GM08714 (cell line): ENCODE data around the gene CLMP.
"Not testable (repeated sequence)": the region's sequence is repeated elsewhere in the genome, so short reads cannot be mapped to it uniquely, and the experiment has no call there.

Source experiments
- H3K4me3 ChIP-seq: fragments of 200-500 bp; sonication (Bioruptor generic); 2 replicates; pipeline ENCODE4 v1.5.1; 2014; ENCODE audit warnings: mild to moderate bottlenecking, low read length, inconsistent platforms
- ZNF274 ChIP-seq: IDR thresholded peaks from 2 replicates; pipeline ENCODE4 v1.6.1; 2012; ENCODE audit warnings: mild to moderate bottlenecking, low read depth, low read length

Gene CLMP

DNA sequence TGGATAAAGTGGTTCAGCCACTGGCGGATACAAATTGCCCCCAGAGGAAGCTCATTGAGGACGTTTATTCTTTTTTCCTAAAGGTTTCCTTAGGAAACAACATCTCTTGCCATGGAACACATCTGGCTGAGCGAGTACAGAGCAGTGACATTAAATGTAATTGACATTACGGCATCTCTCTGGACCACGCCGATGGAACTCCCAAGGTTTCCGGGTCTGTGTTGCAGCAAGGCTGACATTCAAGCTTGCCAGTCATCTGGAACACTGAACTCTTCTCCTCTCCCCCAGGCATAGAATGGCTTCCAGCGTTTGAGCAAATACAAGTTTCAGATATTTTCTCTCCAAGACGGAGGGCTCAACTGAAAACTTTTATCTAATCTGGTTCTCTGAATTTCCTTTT, 42.1 kb downstream of the CLMP start:
- TF ChIP-seq ZNF274, result no peak
- no peak overlapping the region for H3K4me3 ChIP-seq

DNA sequence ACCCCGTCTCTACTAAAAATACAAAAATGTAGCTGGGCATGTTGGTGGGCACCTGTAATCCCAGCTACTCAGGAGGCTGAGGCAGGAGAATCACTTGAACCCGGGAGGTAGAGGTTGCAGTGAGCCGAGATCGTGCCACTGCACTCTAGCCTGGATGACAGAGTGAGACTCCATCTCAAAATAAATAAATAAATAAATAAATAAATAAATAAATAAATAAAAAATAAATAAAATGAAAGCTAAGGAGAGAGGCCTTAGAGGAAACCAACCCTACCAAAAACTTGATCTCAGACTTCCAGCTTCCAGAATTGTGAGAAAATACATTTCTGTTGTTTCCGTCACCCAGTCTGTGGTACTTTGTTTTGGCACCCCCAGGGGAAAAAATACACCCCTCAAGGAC, 42.7 kb downstream of the CLMP start:
- not testable (repeated sequence) for H3K4me3 ChIP-seq

DNA sequence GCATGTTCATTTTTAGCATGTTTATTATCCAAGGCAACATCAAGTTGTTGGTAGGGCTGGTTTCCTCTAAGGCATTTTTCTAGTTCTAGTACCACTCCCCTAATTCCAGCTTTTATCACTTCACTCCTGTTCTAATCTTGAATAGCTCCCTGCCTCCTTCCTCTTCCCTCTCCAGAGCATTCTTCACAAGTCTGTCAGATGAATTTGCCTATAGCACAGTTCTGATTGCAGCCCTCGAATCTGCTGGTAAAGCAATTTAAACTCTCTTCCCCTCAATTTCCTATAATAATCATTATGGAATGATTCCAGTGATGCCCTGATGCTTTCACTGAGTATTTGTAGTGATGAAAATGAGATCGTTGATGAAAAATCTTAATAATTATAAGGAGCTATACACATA, 43.3 kb downstream of the CLMP start:
- no peak for TF ChIP-seq ZNF274
- H3K4me3 ChIP-seq, result no peak overlapping the region

DNA sequence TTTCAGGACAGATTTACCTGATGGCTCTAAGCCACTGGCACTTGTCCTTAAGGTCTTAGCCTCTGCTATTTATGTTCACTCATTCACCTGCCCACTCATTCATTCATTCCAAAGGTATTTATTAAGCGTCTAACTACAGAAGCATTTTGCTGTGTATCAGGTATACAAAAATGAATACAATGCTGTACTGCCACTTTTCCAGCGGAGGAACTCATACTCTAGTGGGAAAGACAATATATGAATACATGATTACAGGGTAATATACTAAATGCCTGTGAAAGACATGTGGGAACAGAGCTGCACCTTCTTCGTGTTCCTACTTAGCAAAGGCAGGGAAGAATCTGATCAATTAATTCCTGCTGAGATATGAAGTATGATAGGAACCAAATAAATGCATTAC, 43.7 kb downstream of the CLMP start:
- H3K4me3 ChIP-seq, result no peak overlapping the region
- no peak for TF ChIP-seq ZNF274

DNA sequence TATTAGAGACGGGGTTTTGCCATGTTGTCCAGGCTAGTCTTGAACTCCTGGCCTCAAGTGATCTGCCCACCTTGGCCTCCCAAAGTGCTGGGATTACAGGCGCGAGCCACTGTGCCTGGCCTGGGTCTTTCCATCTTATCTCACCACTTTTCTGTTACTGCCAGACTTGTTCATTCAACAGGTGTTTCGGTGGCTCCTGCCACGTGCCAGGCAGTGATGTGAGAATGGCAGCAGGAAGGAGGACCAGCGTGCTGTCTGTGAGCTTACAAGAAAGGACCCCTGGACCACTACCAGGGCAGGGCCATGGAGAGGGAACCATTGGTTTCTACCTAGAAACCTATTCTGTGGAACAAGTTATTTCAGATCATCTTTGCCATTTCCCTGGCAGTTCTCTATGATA, 44.2 kb downstream of the CLMP start:
- no peak overlapping the region for H3K4me3 ChIP-seq
- no peak for TF ChIP-seq ZNF274

DNA sequence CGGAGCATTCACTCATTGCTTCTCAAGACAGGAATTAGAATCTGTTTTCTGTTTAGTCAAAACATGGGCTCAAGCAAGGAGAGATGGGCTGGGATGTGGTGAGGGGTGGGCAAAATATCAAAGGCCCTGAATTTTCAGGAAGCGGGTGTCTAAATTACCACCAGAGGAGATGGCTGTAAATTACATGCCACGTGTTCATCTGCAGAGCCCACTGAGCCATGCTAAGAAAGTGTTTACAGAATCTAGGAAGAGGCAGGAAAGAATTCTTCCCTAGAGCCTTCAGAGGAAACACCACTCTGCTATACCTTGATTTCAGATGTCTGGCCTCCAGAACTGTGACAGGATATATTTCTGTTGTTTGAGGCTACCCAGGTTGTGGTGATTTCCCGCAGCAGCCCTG, 46.1 kb downstream of the CLMP start:
- H3K4me3 ChIP-seq, result no peak overlapping the region
- TF ChIP-seq ZNF274, result no peak

DNA sequence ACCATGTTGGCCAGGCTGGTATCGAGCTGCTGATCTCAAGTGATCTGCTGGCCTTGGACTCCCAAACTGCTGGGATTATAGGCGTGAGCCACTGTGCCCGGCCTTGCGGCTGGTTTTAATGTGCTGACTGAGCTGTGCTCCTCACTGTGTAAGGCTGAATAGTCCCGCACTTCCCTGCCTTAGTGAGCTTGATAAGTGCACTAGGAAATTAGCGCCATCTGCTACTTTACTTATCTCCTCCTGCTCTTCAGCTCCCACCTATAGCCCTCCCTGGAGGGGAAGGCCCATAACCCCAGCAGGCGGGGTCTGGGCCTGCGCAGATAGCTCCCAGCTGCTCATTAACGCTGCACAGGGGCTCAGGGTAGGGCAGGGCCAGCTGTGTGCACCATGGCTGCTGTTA, 49.4 kb downstream of the CLMP start:
- H3K4me3 ChIP-seq, result no peak overlapping the region
- TF ChIP-seq ZNF274, result no peak

DNA sequence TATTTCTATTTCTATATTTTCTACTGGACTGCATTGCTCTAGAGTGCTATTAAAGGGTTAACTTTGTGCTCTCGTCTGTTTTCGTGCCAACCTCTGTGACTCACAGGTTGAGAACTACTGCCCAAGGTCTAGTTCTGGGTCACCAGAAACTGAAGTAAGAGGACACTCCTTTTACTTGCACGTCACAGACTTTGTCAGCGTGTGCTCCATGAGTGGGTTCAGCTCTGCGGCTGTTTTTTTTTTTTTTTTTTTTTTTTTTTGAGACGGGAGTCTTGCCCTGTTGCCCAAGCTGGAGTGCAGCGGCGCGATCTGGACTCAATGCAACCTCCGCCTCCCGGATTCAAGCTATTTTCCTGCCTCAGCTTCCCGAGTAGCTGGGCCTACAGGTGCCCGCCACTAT, 49.8 kb downstream of the CLMP start:
- no peak for TF ChIP-seq ZNF274
- H3K4me3 ChIP-seq, result no peak overlapping the region

DNA sequence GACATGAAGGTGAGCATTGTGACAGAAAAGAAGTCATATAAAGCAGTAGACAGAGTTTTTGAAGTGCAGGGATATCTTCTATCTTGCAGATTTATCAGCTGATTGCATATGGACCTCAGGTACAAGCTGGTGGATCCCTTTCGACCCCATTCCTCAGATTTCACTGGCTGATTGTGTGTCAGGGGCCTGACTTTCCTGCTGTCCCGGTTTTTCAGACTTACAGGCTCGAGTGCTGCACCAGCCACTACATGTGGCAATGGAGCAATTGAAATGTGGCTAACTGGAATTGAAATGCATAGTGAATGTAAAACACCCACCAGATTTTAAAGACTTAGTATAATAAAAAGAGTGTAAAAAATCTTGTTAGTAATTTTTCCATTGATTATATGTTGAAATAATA, 50.3 kb downstream of the CLMP start:
- no peak overlapping the region for H3K4me3 ChIP-seq
- no peak for TF ChIP-seq ZNF274

DNA sequence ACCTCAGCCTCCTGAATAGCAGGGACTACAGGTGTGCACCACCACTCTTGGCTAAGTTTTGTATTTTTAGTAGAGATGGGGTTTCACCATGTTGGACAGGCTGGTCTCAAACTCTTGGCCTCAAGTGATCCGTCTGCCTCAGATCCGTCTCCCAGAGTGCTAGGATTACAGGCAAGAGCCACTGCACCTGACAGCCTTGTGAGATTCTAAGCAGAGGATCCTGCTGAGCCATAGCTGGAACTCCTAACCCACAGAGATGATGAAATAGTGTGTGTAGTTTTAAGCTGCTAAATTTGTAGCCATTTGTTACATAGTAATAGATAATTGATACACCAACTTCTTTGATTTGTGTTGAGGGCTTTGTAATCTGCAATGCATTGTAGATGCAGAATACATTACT, 51.1 kb downstream of the CLMP start:
- H3K4me3 ChIP-seq, result no peak overlapping the region
- TF ChIP-seq ZNF274, result no peak

DNA sequence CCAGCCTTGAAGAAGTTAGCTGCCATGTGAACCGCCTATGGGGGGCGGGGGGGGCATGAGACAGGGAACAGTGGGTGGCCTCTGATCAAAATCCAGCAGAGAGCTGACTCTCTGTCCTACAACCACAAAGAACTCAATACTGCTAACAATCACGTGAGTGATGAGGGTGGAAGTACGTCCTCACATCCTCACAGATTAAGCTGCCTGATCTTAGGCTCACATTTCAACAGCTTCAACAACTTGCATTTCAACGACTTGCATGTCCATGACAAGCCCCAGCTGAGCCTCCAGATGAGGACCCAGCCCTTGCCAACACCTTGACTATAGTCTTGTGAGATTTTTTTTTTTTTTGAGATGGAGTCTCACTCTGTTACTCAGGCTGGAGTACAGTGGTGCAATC, 51.6 kb downstream of the CLMP start:
- TF ChIP-seq ZNF274, result no peak
- H3K4me3 ChIP-seq, result no peak overlapping the region

DNA sequence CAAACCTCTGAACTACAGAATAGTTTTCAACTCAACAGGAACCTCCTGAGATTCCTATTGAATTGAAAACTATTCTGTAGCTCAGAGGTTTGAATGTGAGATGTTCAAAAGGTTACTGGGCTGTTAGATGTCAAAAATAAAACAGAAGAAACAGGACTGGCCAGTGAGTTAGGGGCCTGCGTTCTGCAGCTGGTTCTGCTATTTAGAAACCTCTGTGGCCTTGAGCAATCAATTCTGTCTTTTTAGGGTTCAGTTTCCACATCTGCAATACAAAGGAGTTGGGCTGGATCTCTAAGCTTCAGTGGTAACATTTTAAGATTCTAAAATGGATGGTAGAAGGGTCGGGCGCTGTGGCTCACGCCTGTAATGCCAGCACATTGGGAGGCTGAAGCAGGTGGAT, 55.8 kb downstream of the CLMP start:
- no peak for TF ChIP-seq ZNF274
- no peak overlapping the region for H3K4me3 ChIP-seq

DNA sequence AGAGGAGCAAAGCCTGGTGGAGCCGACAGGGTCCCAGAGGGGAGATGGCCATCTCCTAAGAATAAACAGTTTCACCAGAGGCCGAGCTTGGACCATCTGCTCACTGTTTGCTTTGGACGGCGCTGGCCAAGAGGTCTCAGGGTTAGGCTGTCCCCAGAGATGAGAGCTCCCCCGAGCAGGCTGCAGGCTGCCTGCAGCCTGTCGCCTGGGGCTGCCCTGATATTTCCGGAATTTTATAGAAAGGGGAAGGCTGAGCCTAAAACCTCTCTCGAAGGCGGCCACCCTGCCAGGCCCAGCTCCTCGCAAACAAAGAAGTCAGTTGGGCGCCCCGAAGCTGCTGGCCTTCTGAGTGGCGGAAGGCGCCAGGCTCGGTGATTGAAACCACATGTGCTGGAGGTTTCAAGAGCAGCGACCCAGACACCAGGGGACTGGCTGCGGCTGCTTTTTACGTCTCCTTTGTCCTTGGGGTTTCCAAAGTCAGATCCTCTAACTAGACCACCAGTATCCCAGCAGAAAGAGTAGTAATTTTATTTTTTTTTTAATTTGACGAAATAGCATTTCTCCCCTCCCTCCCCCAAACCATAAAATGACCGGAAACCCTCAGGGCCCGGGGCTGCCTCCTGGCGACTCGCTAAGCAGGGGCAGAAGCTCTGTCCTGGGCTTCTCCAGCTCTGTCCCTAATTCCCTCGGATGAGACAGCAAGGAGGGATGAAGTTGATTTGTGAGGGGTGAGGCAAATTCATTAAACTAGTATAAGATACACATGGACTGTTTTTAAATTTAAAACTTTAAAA, 57.4 kb downstream of the CLMP start:
- H3K4me3 ChIP-seq, result no peak overlapping the region
- TF ChIP-seq ZNF274, result no peak

DNA sequence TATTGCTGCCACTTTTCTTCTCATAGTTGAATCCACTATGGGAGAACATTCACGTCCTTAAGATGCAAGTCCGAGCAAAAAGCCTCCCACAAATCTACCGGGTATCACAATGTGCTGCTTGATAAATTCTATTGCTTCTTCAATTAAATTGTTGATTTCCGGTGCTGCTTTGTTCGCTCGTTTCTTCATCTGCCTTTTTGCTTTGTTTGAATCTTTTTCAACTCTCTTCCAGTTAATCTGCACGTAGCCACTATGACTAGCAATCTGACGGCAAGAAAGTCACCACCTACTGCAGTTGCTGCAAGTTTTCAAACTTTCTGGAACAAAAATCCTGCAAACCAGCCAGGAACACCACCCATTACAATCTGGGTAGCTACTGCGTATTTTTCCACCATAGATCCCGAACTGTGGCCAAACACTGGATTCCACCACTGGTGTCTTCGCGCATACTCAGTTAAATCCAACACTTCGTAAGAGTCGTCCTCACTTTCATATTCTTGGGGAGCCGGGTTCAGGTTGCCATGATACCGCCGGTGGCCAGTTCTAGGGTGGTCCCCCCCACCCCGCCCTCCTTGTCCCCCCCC, 59.1 kb downstream of the CLMP start:
- H3K4me3 ChIP-seq, result no peak overlapping the region
- no peak for TF ChIP-seq ZNF274

DNA sequence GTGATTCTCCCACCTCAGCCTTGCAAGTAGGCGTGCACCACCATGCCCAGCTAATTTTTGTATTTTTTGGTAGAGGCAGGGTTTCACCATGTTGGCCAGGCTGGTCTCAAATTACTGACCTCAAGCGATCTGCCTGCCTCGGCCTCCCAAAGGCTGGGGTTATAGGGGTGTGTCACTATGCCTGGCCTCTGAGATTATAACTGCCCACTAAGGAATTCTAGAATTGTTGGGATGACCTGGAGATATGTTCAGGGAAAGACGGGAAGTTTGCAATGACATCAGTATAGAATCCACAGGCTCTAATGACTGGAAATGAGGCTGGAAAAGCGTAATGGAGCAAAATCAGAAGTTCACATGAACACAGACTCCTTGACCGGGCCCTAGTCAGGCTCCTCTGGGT, 62.2 kb downstream of the CLMP start:
- TF ChIP-seq ZNF274, result no peak
- H3K4me3 ChIP-seq, result no peak overlapping the region

DNA sequence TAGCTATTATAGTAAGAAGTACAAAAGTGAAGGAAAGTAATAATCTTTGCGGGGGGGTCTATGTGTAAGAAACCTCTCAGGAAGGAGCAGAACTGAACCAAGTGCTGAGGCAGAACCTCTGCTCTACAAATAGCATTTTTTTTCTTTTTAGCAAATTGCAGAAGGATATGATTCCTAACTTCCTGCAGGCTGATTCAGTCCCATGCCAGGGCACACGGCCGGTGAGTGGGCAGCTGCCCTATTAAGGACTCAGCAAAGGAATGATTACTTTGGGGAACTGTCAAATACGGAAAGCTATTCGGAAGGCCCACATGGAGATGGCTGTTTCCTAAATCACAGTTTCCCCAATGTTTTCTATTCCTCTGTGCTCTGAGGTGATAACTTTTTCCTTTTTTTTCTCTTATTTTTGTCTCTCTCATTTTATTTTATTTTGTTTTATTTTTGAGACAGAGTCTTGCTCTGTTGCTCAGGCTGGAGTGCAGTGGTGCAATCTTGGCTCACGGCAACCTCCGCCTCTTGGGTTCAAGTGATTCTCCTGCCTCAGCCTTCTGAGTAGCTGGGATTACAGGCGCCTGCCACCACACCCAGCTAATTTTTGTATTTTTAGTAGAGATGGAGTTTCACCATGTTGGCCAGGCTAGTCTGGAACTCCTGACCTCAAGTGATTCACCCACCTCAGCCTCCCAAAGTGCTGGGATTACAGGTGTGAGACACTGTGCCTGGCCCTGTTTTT, 62.8 kb downstream of the CLMP start:
- not testable (repeated sequence) for H3K4me3 ChIP-seq
